GM23338 (cell line): ENCODE results near the gene MRPL28. TPM values are rescaled to one million over a fixed set of nuclear protein-coding genes. Genes with fewer than 3 reads are reported as not detected.

Experiments used
- ATAC-seq: fragments of 200-7000 bp; cut with Tn5 transposase; 3 replicates; pipeline ENCODE4 v1.9.1; 2020
- DNase-seq: peaks from one replicate; pipeline ENCODE4 v3.0.0-alpha.2; 2015; ENCODE audit warnings: low spot score
- H2AFZ ChIP-seq: fragments of 200-600 bp; sonication (generic); 2 replicates; pipeline ENCODE4 v1.8.0; 2016; ENCODE audit warnings: antibody characterized with exemption, mild to moderate bottlenecking, moderate library complexity
- H3F3A ChIP-seq: fragments of 200-600 bp; sonication (generic); replicated peaks from 2 replicates; pipeline ENCODE4 v1.8.0; 2017; ENCODE audit warnings: antibody characterized with exemption, mixed run types, low read depth
- H3K27ac ChIP-seq: fragments of 200-600 bp; sonication (generic); 2 replicates; pipeline ENCODE4 v1.6.1; 2016; ENCODE audit warnings: low read depth
- H3K27me3 ChIP-seq: fragments of 200-600 bp; sonication (generic); 2 replicates; pipeline ENCODE4 v1.8.0; 2016; ENCODE audit warnings: mild to moderate bottlenecking, mixed run types, moderate library complexity; ENCODE audit not compliant: insufficient read depth
- H3K36me3 ChIP-seq: fragments of 200-600 bp; sonication (generic); 2 replicates; pipeline ENCODE4 v1.8.0; 2016; ENCODE audit warnings: mild to moderate bottlenecking; ENCODE audit not compliant: insufficient read depth
- H3K4me1 ChIP-seq: fragments of 200-600 bp; sonication (generic); 2 replicates; pipeline ENCODE4 v1.8.0; 2016; ENCODE audit warnings: mild to moderate bottlenecking, moderate library complexity; ENCODE audit not compliant: insufficient read depth
- H3K4me2 ChIP-seq: fragments of 200-600 bp; sonication (generic); 2 replicates; pipeline ENCODE4 v1.7.1; 2017; ENCODE audit warnings: mixed run types
- H3K4me3 ChIP-seq: fragments of 200-600 bp; sonication (generic); 2 replicates; pipeline ENCODE4 v1.6.1; 2016; ENCODE audit warnings: mixed run types
- H3K79me2 ChIP-seq: fragments of 200-600 bp; sonication (generic); replicated peaks from 2 replicates; pipeline ENCODE4 v1.8.0; 2017; ENCODE audit warnings: mild to moderate bottlenecking; ENCODE audit not compliant: insufficient read depth
- H3K9me2 ChIP-seq: fragments of 200-600 bp; sonication (generic); 2 replicates; pipeline ENCODE4 v1.8.0; 2017; ENCODE audit not compliant: insufficient read depth
- H4K20me1 ChIP-seq: fragments of 200-600 bp; sonication (generic); replicated peaks from 2 replicates; pipeline ENCODE4 v1.8.0; 2017; ENCODE audit warnings: mild to moderate bottlenecking; ENCODE audit not compliant: insufficient read depth
- H3K27ac Mint-ChIP-seq: 2 replicates; pipeline ENCODE4 v1.8.0; 2020; ENCODE audit warnings: inconsistent platforms, mild to moderate bottlenecking, moderate library complexity, mixed read lengths
- H3K27me3 Mint-ChIP-seq: 3 replicates; pipeline ENCODE4 v1.8.0; 2022; ENCODE audit warnings: low read depth, mild to moderate bottlenecking, moderate library complexity, mixed read lengths, inconsistent platforms; ENCODE audit not compliant: insufficient read depth, poor library complexity
- H3K36me3 Mint-ChIP-seq: 3 replicates; pipeline ENCODE4 v1.8.0; 2021; ENCODE audit warnings: low read depth, mild to moderate bottlenecking, inconsistent platforms, moderate library complexity, mixed read lengths
- H3K4me1 Mint-ChIP-seq: 3 replicates; pipeline ENCODE4 v1.8.0; 2020; ENCODE audit warnings: mild to moderate bottlenecking, inconsistent platforms, mixed read lengths
- H3K4me3 Mint-ChIP-seq: 3 replicates; pipeline ENCODE4 v1.8.0; 2021; ENCODE audit warnings: moderate library complexity, mild to moderate bottlenecking, inconsistent platforms, mixed read lengths
- H3K9me3 Mint-ChIP-seq: 3 replicates; pipeline ENCODE4 v1.8.0; 2020; ENCODE audit warnings: moderate library complexity, mild to moderate bottlenecking, inconsistent platforms, mixed read lengths
- EZH2 ChIP-seq: fragments of 200-600 bp; sonication (generic); IDR thresholded peaks from one replicate; pipeline ENCODE4 v1.8.0; 2017; ENCODE audit warnings: antibody characterized with exemption, mild to moderate bottlenecking, low read depth; ENCODE audit not compliant: unreplicated experiment
- EZH2phosphoT487 ChIP-seq: fragments of 200-600 bp; sonication (generic); IDR thresholded peaks from one replicate; pipeline ENCODE4 v1.8.1; 2018; ENCODE audit warnings: antibody characterized with exemption; ENCODE audit not compliant: unreplicated experiment
- NANOG ChIP-seq: IDR thresholded peaks from 2 replicates; pipeline ENCODE4 v1.6.1; 2016; ENCODE audit warnings: antibody characterized with exemption, borderline replicate concordance
- POLR2AphosphoS5 ChIP-seq: IDR thresholded peaks from 2 replicates; pipeline ENCODE4 v1.6.1; 2016; ENCODE audit warnings: antibody characterized with exemption, low read depth
- STAT1 ChIP-seq: IDR thresholded peaks from one replicate; pipeline ENCODE4 v1.6.1; 2016; ENCODE audit warnings: antibody characterized with exemption; ENCODE audit not compliant: unreplicated experiment
- ZNF114 ChIP-seq: fragments of 250-450 bp; sonication (Bioruptor Pico); IDR thresholded peaks from 2 replicates; pipeline ENCODE4 v1.5.0; 2020; ENCODE audit warnings: mild to moderate bottlenecking, moderate library complexity
- ZNF331 ChIP-seq: fragments of 250-450 bp; sonication (Bioruptor Pico); IDR thresholded peaks from 2 replicates; pipeline ENCODE4 v1.5.0; 2020; ENCODE audit warnings: low read depth, mild to moderate bottlenecking, moderate library complexity
- polyA plus RNA-seq: library from polyadenylated mRNA; unstranded; fragments of >200 nt; fragmentation: Nextera tagmentation; extraction: Ambion mirVana; gene quantifications from 2 replicates; pipeline ENCODE4 v1.2.1, GENCODE V29; 2016
- total RNA-seq: library from RNA; depleted of rRNA; stranded (reverse); fragments of >200 nt; shearing (Covaris generic); gene quantifications from 2 replicates; pipeline ENCODE4 v1.2.3, GENCODE V29; 2014
- TF ChIP-seq, protein P1 (sequence below): IDR thresholded peaks from one replicate; pipeline ENCODE4 v1.6.1; 2018; ENCODE audit warnings: antibody characterized with exemption; ENCODE audit not compliant: unreplicated experiment
- TF ChIP-seq, protein P2 (sequence below): fragments of 250-450 bp; sonication (Bioruptor Pico); IDR thresholded peaks from 2 replicates; pipeline ENCODE4 v1.5.0; 2020; ENCODE audit warnings: mild to moderate bottlenecking, moderate library complexity
- TF ChIP-seq, protein P3 (sequence below): IDR thresholded peaks from 2 replicates; pipeline ENCODE4 v1.6.1; 2016; ENCODE audit warnings: antibody characterized with exemption

Gene MRPL28
- total and polyA plus RNA-seq, 2 experiments from 2014 or later = 135 to 169 TPM

DNA sequence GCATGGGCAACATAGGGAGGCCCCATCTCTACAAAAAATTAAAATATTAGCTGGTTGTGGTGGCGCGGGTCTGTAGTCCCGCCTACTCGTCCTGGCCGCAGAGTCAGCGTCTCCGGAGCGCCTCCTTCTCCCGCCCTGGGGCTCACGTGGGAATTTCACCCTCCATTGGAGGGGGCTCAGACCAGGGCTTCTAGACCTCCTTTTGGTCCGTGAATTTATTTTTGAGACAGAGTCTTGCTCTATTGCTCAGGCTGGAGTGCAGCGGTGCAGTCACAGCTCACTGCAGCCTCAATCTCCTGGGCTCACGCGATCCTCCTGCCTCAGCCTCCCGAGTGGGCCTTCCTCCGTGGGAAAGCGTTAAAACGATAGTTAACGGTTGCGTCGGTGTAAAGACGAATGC is 26.3 kb upstream of the MRPL28 start:
- Histone ChIP-seq H3K4me3 (peak overlapping the region; percentile 52), H4K20me1 (no peaks in the 10 kb centered on the region; the same call in none of the 2 replicates), H3K4me2 (peak overlapping the region; percentile 74), H3K36me3 (no peaks in the 10 kb centered on the region; the same call in 1 of the 2 replicates), H3K4me1 (peaks cover 20% of the 10 kb centered on the region), H3K27ac (peak overlapping the region; percentile 90), H3K79me2 (no peaks in the 10 kb centered on the region), H3K27me3 (no peaks in the 10 kb centered on the region), H2AFZ (peak overlapping the region; percentile 67; the same call in 1 of the 2 replicates), H3K9me2 (no peaks in the 10 kb centered on the region), H3F3A (peaks cover 30% of the 10 kb centered on the region)
- TF ChIP-seq NANOG (no peak), STAT1 (no peak), ZNF114 (no peak), EZH2phosphoT487 (no peak), POLR2AphosphoS5 (no peak), ZNF331 (CRISPR knock-in tag) (no peak)
- H3K36me3 Mint-ChIP-seq = peaks cover 35% of the 10 kb centered on the region
- peak overlapping the region; percentile 95 for H3K27ac Mint-ChIP-seq
- H3K4me1 Mint-ChIP-seq = peaks cover 29% of the 10 kb centered on the region
- DNase-seq = peak; percentile 71
- peaks cover 33% of the 10 kb centered on the region for H3K27me3 Mint-ChIP-seq
- peak; percentile 10 for ATAC-seq
- peaks cover 21% of the 10 kb centered on the region for H3K9me3 Mint-ChIP-seq
- H3K4me3 Mint-ChIP-seq = peak overlapping the region; percentile 83

DNA sequence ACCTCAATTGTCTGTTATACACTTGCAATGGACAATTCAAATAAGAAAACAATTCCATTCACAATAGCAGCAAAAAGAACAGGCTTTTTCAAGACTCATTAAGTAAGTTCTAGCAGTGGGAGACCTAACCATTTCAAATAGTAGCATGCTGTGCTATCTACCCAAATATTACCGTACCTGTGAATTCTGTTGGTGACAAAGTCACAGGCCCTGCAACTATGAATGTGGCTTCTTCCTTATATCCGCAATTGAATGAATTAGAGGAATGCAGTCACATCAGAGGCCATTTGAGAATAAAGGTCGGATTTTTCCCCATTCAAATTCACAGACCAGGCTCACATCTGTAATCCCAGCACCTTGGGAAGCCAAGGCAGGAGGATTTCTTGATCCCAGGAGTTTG is 25.9 kb upstream of the MRPL28 start:
- H3K4me3 ChIP-seq = peak overlapping the region; percentile 52
- peaks cover 20% of the 10 kb centered on the region for H3K4me1 ChIP-seq
- H3K27me3 ChIP-seq = no peaks in the 10 kb centered on the region
- H2AFZ ChIP-seq = no peak overlapping the region
- H3K79me2 ChIP-seq = no peaks in the 10 kb centered on the region
- Mint-ChIP-seq H3K27me3 (peaks cover 34% of the 10 kb centered on the region), H3K36me3 (peaks cover 35% of the 10 kb centered on the region), H3K27ac (peak overlapping the region; percentile 95), H3K4me3 (peak overlapping the region; percentile 83), H3K9me3 (peaks cover 22% of the 10 kb centered on the region), H3K4me1 (peaks cover 29% of the 10 kb centered on the region)
- no peaks in the 10 kb centered on the region for H3K9me2 ChIP-seq
- H3F3A ChIP-seq = peaks cover 30% of the 10 kb centered on the region
- peak overlapping the region; percentile 74 for H3K4me2 ChIP-seq
- DNase-seq (peak; percentile 60), ATAC-seq (no peak)
- H4K20me1 ChIP-seq = no peaks in the 10 kb centered on the region; the same call in none of the 2 replicates
- H3K36me3 ChIP-seq = no peaks in the 10 kb centered on the region; the same call in 1 of the 2 replicates
- H3K27ac ChIP-seq = peak overlapping the region; percentile 90
- TF ChIP-seq EZH2phosphoT487 = no peak
- TF ChIP-seq POLR2AphosphoS5 = no peak
- TF ChIP-seq, protein P1, sequence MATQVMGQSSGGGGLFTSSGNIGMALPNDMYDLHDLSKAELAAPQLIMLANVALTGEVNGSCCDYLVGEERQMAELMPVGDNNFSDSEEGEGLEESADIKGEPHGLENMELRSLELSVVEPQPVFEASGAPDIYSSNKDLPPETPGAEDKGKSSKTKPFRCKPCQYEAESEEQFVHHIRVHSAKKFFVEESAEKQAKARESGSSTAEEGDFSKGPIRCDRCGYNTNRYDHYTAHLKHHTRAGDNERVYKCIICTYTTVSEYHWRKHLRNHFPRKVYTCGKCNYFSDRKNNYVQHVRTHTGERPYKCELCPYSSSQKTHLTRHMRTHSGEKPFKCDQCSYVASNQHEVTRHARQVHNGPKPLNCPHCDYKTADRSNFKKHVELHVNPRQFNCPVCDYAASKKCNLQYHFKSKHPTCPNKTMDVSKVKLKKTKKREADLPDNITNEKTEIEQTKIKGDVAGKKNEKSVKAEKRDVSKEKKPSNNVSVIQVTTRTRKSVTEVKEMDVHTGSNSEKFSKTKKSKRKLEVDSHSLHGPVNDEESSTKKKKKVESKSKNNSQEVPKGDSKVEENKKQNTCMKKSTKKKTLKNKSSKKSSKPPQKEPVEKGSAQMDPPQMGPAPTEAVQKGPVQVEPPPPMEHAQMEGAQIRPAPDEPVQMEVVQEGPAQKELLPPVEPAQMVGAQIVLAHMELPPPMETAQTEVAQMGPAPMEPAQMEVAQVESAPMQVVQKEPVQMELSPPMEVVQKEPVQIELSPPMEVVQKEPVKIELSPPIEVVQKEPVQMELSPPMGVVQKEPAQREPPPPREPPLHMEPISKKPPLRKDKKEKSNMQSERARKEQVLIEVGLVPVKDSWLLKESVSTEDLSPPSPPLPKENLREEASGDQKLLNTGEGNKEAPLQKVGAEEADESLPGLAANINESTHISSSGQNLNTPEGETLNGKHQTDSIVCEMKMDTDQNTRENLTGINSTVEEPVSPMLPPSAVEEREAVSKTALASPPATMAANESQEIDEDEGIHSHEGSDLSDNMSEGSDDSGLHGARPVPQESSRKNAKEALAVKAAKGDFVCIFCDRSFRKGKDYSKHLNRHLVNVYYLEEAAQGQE = no peak
- TF ChIP-seq EZH2 = no peak
- no peak for TF ChIP-seq ZNF331 (CRISPR knock-in tag)
- TF ChIP-seq, protein P2, sequence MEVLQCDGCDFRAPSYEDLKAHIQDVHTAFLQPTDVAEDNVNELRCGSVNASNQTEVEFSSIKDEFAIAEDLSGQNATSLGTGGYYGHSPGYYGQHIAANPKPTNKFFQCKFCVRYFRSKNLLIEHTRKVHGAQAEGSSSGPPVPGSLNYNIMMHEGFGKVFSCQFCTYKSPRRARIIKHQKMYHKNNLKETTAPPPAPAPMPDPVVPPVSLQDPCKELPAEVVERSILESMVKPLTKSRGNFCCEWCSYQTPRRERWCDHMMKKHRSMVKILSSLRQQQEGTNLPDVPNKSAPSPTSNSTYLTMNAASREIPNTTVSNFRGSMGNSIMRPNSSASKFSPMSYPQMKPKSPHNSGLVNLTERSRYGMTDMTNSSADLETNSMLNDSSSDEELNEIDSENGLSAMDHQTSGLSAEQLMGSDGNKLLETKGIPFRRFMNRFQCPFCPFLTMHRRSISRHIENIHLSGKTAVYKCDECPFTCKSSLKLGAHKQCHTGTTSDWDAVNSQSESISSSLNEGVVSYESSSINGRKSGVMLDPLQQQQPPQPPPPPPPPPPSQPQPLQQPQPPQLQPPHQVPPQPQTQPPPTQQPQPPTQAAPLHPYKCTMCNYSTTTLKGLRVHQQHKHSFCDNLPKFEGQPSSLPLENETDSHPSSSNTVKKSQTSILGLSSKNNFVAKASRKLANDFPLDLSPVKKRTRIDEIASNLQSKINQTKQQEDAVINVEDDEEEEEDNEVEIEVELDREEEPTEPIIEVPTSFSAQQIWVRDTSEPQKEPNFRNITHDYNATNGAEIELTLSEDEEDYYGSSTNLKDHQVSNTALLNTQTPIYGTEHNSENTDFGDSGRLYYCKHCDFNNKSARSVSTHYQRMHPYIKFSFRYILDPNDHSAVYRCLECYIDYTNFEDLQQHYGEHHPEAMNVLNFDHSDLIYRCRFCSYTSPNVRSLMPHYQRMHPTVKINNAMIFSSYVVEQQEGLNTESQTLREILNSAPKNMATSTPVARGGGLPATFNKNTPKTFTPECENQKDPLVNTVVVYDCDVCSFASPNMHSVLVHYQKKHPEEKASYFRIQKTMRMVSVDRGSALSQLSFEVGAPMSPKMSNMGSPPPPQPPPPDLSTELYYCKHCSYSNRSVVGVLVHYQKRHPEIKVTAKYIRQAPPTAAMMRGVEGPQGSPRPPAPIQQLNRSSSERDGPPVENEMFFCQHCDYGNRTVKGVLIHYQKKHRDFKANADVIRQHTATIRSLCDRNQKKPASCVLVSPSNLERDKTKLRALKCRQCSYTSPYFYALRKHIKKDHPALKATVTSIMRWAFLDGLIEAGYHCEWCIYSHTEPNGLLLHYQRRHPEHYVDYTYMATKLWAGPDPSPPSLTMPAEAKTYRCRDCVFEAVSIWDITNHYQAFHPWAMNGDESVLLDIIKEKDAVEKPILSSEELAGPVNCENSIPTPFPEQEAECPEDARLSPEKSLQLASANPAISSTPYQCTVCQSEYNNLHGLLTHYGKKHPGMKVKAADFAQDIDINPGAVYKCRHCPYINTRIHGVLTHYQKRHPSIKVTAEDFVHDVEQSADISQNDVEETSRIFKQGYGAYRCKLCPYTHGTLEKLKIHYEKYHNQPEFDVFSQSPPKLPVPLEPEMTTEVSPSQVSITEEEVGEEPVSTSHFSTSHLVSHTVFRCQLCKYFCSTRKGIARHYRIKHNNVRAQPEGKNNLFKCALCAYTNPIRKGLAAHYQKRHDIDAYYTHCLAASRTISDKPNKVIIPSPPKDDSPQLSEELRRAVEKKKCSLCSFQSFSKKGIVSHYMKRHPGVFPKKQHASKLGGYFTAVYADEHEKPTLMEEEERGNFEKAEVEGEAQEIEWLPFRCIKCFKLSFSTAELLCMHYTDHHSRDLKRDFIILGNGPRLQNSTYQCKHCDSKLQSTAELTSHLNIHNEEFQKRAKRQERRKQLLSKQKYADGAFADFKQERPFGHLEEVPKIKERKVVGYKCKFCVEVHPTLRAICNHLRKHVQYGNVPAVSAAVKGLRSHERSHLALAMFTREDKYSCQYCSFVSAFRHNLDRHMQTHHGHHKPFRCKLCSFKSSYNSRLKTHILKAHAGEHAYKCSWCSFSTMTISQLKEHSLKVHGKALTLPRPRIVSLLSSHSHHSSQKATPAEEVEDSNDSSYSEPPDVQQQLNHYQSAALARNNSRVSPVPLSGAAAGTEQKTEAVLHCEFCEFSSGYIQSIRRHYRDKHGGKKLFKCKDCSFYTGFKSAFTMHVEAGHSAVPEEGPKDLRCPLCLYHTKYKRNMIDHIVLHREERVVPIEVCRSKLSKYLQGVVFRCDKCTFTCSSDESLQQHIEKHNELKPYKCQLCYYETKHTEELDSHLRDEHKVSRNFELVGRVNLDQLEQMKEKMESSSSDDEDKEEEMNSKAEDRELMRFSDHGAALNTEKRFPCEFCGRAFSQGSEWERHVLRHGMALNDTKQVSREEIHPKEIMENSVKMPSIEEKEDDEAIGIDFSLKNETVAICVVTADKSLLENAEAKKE (CRISPR knock-in tag) = no peak
- no peak for TF ChIP-seq ZNF114
- TF ChIP-seq NANOG = no peak
- TF ChIP-seq, protein P3, sequence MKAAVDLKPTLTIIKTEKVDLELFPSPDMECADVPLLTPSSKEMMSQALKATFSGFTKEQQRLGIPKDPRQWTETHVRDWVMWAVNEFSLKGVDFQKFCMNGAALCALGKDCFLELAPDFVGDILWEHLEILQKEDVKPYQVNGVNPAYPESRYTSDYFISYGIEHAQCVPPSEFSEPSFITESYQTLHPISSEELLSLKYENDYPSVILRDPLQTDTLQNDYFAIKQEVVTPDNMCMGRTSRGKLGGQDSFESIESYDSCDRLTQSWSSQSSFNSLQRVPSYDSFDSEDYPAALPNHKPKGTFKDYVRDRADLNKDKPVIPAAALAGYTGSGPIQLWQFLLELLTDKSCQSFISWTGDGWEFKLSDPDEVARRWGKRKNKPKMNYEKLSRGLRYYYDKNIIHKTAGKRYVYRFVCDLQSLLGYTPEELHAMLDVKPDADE = no peak
